GM19351 (cell line): ENCODE data around the gene ZSCAN20.

Experiments used
- ATAC-seq: cut with Tn5 transposase; IDR thresholded peaks from one replicate; pipeline ENCODE4 v1.9.1; 2021; ENCODE audit warnings: mild to moderate bottlenecking, moderate library complexity; ENCODE audit not compliant: unreplicated experiment

The ZSCAN20 gene

GRCh38 chr1:33443080-33443704 is 29.3 kb upstream of the ZSCAN20 start:
- no peak for ATAC-seq

- ATAC-seq, result no peak
Observed at GRCh38 chr1:33443705-33444180, 28.7 kb upstream of the ZSCAN20 start.

DNA sequence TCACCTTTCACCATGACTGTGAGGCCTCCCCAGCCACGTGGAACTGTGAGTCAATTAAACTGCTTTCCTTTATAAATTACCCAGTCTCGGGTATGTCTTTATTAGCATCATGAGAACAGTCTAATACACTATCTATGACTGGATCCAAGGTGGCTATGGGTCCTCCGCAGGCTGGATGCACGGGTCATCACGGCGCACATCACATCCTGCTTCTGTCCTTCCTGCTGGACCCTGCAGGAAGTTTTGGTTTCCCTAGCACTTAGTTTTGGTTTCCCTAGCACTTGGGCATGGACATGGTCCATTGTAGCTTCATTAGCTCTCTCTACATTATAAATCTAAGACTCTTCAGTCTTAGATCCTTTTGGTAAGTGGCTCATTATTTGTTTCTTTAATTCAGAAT is 27.3 kb upstream of the ZSCAN20 start:
- ATAC-seq, result no peak

DNA sequence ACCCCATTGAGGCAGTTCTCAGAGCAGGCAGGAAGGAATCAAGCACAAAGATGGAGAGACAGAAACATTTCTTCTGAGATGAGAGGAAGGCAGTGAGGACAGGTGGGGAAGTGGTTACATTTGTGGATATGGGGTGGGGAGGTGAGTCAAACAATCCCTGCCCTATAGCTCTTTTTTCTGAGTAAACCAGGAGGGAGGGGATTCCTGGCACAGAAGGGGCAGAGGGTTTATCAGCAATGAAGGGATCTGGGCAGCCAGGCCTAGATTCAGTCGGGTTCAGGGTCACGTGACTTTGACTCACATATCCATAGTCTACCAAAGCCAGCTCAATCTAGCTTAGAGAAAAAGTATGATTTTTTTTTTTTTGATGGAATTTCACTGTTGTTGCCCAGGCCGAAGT is 25.9 kb upstream of the ZSCAN20 start:
- no peak for ATAC-seq

GRCh38 chr1:33454646-33455282 is 17.7 kb upstream of the ZSCAN20 start:
- no peak for ATAC-seq

DNA sequence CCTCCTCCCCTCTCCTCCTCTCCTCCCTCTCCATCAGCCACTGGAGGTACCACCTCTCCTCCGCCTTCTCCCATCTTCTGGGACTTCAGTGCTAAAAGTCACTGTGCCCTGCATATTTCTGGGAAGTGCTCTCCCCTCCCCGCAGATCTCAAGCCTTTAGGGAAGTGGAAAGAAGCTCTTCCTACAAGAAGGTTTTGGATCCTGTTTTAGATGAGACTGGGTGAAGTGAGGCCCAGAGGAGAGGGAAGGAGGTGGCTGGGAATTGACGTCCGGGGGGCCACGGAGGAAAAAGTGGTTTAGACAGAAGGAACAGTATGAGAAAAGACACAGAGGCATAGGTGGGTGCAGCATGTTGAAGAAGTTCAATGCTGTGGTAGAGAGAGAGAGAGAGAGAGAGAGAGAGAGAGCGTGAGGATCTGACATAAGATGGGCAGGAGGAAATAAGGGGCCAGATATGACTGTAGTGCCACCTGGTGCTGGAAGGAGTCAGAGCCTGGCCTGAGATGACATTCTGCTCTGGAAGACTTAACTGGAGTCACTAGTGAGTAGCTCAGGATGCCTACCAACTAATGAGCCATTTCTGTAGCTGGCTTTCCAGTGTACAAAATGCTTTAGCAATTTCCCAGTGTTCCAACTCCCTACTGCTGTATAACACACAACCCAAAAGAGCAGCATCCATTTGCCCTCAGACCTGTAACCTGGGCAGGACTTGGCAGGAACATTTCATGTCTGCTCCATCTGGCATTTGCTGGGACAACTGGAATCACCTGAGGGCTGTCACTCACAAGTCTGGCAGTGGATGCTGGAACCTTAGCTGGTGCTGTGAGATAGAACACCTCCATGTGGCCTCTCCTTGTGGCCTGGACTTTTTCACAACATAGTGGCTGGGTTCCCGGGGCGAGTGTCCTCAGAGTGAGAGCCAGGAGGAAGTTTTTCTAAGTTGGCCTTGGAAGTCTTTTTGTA is 16.6 kb upstream of the ZSCAN20 start:
- no peak for ATAC-seq

GRCh38 chr1:33456502-33456886 is 16.0 kb upstream of the ZSCAN20 start:
- ATAC-seq, result no peak

- ATAC-seq, result no peak
Observed at GRCh38 chr1:33459691-33460090, 12.8 kb upstream of the ZSCAN20 start.

DNA sequence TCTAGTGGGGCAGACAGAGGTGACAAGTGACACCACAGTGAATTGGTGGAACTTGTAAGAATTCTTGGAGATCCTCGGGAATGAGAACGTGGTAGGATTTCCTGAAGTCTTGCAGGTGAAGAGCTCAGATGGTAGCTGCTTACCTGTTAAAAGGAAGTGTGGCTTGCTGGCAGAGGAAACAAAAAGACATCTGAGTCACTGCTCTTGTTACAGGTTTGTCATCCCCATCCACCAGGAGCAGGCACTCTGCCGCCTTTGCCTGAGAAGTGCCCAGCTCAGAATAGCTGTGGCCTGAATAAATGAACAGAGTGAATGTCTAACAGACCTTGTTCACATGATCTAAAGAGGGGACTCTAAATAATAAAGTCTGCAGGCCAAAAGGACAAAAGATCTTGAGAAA is 12.3 kb upstream of the ZSCAN20 start:
- no peak for ATAC-seq

DNA sequence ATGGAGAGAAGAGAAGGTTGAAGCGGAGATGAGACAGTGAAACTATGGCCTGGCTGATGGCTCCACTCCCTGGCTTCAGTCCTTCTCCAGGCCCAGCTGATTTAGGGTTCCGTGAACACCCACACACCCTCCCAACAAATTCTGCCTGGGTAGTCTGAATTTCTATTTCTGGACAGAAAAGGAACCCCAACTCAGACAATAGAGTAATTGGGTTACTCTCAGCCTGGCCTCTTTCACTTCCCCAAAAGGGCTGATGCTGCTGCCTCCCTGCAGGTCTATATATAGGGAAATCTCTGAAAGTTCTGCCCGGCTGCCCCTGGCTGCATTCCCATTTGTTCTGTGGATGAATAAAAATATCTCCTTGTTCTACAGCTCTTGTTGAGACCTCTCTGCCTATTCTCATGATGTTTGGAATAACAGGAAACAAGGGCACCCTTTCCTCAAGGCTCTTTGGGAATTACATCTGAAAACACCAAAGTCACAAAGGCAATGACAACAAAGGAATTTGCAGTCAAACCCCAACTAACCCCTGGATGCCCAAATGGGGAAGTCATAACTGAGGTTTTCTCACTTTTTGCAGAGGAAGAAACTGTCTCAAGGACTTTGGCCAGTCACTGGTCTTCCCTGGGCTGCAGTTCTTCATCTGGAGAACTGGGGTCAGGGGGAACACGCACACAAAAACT is 11.4 kb upstream of the ZSCAN20 start:
- ATAC-seq, result peak; percentile 73

GRCh38 chr1:33462405-33463164 is 9.9 kb upstream of the ZSCAN20 start:
- ATAC-seq, result no peak

- ATAC-seq, result no peak
Observed at GRCh38 chr1:33464552-33464951, 7.9 kb upstream of the ZSCAN20 start.

DNA sequence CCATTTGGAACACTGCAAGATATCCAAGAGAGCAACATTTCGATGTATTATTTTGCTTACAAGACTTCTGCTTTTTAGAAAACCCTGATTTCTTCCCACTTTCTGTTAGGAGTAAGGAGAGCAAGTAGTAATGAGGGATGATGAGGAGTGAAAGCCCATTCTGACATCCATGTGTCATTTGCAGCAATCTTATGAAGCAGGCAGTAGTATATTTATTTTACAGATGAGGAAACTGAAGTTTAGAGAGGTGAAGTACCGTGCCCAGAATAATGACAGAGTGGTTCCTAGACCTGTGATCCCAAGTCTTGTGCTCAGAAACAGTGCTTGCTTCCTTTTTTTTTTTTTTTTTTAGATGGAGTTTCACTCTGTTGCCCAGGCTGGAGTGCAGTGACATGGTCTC is 7.1 kb upstream of the ZSCAN20 start:
- ATAC-seq, result no peak

DNA sequence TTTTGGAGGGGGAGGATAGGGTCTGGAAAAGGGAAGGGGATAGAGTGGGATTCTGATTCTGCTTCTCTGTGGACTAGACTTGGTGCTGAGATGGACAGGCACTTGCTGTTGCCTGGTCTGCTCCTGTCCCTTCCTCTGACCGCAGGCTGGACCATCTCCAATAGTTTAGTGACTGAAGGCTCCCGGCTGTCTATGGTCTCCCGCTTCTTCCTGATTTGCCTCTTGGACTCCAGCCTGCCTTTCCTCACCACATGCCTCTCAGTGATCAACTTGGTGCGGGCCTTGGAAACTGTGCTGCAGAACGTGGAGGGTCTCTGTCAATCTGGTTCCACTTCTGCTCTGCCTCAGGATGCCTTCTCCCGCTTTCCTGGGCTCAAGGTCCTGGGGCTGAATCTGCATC is 6.3 kb upstream of the ZSCAN20 start:
- no peak for ATAC-seq

- no peak for ATAC-seq
Observed at GRCh38 chr1:33468011-33468410, 4.4 kb upstream of the ZSCAN20 start.

GRCh38 chr1:33468531-33468930 is 3.9 kb upstream of the ZSCAN20 start:
- ATAC-seq, result no peak

DNA sequence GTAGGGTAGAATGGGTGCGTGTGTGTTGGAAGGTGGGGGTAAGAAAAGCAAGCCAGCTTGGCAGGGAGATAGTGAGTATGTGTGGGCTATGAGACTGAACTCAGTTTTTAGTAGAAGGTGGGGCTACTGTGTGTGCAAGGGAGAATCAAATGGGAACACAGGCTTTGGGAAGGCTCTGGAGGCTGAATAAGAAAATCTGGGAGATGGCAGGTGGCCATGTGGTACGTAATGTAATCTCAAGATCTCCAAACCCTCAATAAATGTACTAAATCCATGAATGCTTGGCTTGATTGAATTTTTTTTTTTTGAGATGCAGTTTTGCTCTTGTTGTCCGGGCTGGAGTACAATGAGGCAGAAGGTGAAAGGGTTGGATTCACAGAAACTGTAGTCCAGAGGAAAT is 3.5 kb upstream of the ZSCAN20 start:
- no peak for ATAC-seq

DNA sequence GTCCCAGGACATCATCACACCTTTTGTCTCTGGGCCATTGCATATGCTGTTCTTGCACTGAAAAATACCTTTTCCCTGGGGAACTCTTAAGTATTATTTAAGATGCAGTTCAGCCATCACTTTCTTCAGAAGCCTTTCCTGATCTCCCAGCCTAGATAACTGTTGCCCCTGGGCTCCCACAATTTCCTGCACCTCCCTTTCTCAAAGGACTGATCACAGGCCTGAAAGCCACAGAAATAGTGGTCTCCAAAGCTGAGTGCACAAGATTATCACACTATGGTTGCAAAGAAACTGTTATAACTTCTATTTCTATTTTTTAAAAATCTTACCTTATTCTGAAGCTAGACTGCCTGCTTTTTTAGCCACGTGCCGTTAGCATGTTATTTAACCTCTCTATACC is 2.8 kb upstream of the ZSCAN20 start:
- no peak for ATAC-seq

- ATAC-seq, result peak; percentile 48
Observed at GRCh38 chr1:33470495-33471012, 1.9 kb upstream of the ZSCAN20 start.

GRCh38 chr1:33471416-33471815 is 1.0 kb upstream of the ZSCAN20 start:
- ATAC-seq, result no peak
